H9 (cell line): ENCODE measurements around the gene STH. TPM values are rescaled to one million over a fixed set of nuclear protein-coding genes. Genes with fewer than 3 reads are reported as not detected.

Experiments used
- DNase-seq: peaks from one replicate; pipeline ENCODE4 v3.0.0-alpha.2; 2017
- H2AFZ ChIP-seq: one replicate; pipeline ENCODE4 v1.6.1; 2013; ENCODE audit warnings: mild to moderate bottlenecking, low read length, control low read depth, moderate library complexity
- H2AK5ac ChIP-seq: 2 replicates; pipeline ENCODE4 v1.6.1; 2013; ENCODE audit warnings: low read length, control low read depth, mixed read lengths; ENCODE audit not compliant: insufficient read length
- H2BK120ac ChIP-seq: one replicate; pipeline ENCODE4 v1.6.1; 2013; ENCODE audit warnings: low read depth, mild to moderate bottlenecking, low read length, control low read depth, inconsistent platforms; ENCODE audit not compliant: poor library complexity, severe bottlenecking
- H2BK12ac ChIP-seq: 2 replicates; pipeline ENCODE4 v1.6.1; 2013; ENCODE audit warnings: low read length, control low read depth, mixed read lengths, low read depth; ENCODE audit not compliant: insufficient read length
- H2BK15ac ChIP-seq: 2 replicates; pipeline ENCODE4 v1.6.1; 2013; ENCODE audit warnings: low read depth, low read length, control low read depth
- H2BK20ac ChIP-seq: one replicate; pipeline ENCODE4 v1.6.1; 2013; ENCODE audit warnings: low read depth, mild to moderate bottlenecking, low read length, control low read depth, inconsistent platforms; ENCODE audit not compliant: poor library complexity, severe bottlenecking
- H2BK5ac ChIP-seq: 2 replicates; pipeline ENCODE4 v1.6.1; 2013; ENCODE audit warnings: low read length, control low read depth, mixed read lengths; ENCODE audit not compliant: insufficient read length
- H3K14ac ChIP-seq: 2 replicates; pipeline ENCODE4 v1.6.1; 2013; ENCODE audit warnings: low read length, control low read depth; ENCODE audit not compliant: insufficient read depth
- H3K18ac ChIP-seq: 2 replicates; pipeline ENCODE4 v1.6.1; 2013; ENCODE audit warnings: low read depth, mild to moderate bottlenecking, mixed read lengths, low read length, control low read depth; ENCODE audit not compliant: insufficient read length
- H3K23ac ChIP-seq: 2 replicates; pipeline ENCODE4 v1.6.1; 2013; ENCODE audit warnings: low read length, control low read depth, mixed read lengths, low read depth; ENCODE audit not compliant: insufficient read length
- H3K23me2 ChIP-seq: 2 replicates; pipeline ENCODE4 v1.6.1; 2013; ENCODE audit warnings: low read depth, mild to moderate bottlenecking, mixed read lengths, low read length, control low read depth; ENCODE audit not compliant: insufficient read length, poor library complexity, severe bottlenecking
- H3K27ac ChIP-seq: 2 replicates; pipeline ENCODE4 v1.5.1; 2013; ENCODE audit warnings: low read length, control low read depth, mixed read lengths, low read depth; ENCODE audit not compliant: insufficient read length
- H3K27me3 ChIP-seq: 2 replicates; pipeline ENCODE4 v1.6.1; 2013; ENCODE audit warnings: low read length, control low read depth, inconsistent platforms; ENCODE audit not compliant: insufficient read depth
- H3K4ac ChIP-seq: 2 replicates; pipeline ENCODE4 v1.6.1; 2013; ENCODE audit warnings: low read depth, mild to moderate bottlenecking, control low read depth, inconsistent platforms, low read length, moderate library complexity
- H3K4me1 ChIP-seq: 2 replicates; pipeline ENCODE4 v1.6.1; 2013; ENCODE audit warnings: low read length, control low read depth, inconsistent platforms; ENCODE audit not compliant: insufficient read depth
- H3K4me2 ChIP-seq: 2 replicates; pipeline ENCODE4 v1.6.1; 2013; ENCODE audit warnings: low read length, control low read depth, mixed read lengths; ENCODE audit not compliant: insufficient read length, insufficient read depth
- H3K56ac ChIP-seq: 2 replicates; pipeline ENCODE4 v1.6.1; 2013; ENCODE audit warnings: low read depth, mild to moderate bottlenecking, mixed read lengths, low read length, control low read depth; ENCODE audit not compliant: insufficient read length
- H3K79me1 ChIP-seq: 2 replicates; pipeline ENCODE4 v1.6.1; 2013; ENCODE audit warnings: low read depth, mild to moderate bottlenecking, moderate library complexity, low read length, control low read depth, inconsistent platforms; ENCODE audit not compliant: insufficient read depth, poor library complexity, severe bottlenecking
- H3K79me2 ChIP-seq: 2 replicates; pipeline ENCODE4 v1.6.1; 2013; ENCODE audit warnings: low read length, control low read depth, inconsistent platforms; ENCODE audit not compliant: insufficient read depth
- H3K9ac ChIP-seq: 2 replicates; pipeline ENCODE4 v1.6.1; 2013; ENCODE audit warnings: low read length, control low read depth, mixed read lengths; ENCODE audit not compliant: insufficient read length; ENCODE audit errors: extremely low read depth
- H3K9me3 ChIP-seq: one replicate; pipeline ENCODE4 v1.6.1; 2013; ENCODE audit warnings: low read depth, low read length, inconsistent platforms; ENCODE audit not compliant: control insufficient read depth
- H3T11ph ChIP-seq: one replicate; pipeline ENCODE4 v1.6.1; 2013; ENCODE audit warnings: mild to moderate bottlenecking, low read length, control low read depth, inconsistent platforms
- H4K20me1 ChIP-seq: one replicate; pipeline ENCODE4 v1.6.1; 2013; ENCODE audit not compliant: control insufficient read depth, insufficient read length, insufficient read depth
- H4K5ac ChIP-seq: 2 replicates; pipeline ENCODE4 v1.6.1; 2013; ENCODE audit warnings: low read depth, mild to moderate bottlenecking, mixed read lengths, low read length, control low read depth; ENCODE audit not compliant: insufficient read length
- H4K8ac ChIP-seq: replicated peaks from 2 replicates; pipeline ENCODE4 v1.6.1; 2013; ENCODE audit warnings: low read length, control low read depth, mixed read lengths, low read depth; ENCODE audit not compliant: insufficient read length
- H4K91ac ChIP-seq: 2 replicates; pipeline ENCODE4 v1.6.1; 2013; ENCODE audit warnings: low read depth, mild to moderate bottlenecking, moderate library complexity, mixed read lengths, low read length, control low read depth; ENCODE audit not compliant: insufficient read length
- H3K27ac Mint-ChIP-seq, 3 experiments: 2 replicates in 2 of 3; 3 replicates in 1 of 3; pipeline ENCODE4 v1.8.0; 2020 to 2021; ENCODE audit warnings: mixed read lengths in 3 of 3, mild to moderate bottlenecking in 1 of 3, moderate library complexity in 1 of 3
- H3K27me3 Mint-ChIP-seq: 2 replicates; pipeline ENCODE4 v1.8.0; 2021; ENCODE audit warnings: low read depth, mild to moderate bottlenecking, moderate library complexity, mixed read lengths
- H3K36me3 Mint-ChIP-seq, 3 experiments: 2 replicates in 2 of 3; 3 replicates in 1 of 3; pipeline ENCODE4 v1.8.0; 2020 to 2021; ENCODE audit warnings: low read depth in 3 of 3, mixed read lengths in 3 of 3; ENCODE audit not compliant: insufficient read depth in 1 of 3
- H3K4me1 Mint-ChIP-seq, 2 experiments: 2 replicates each; pipeline ENCODE4 v1.8.0; 2020; ENCODE audit warnings: mixed read lengths in 2 of 2
- H3K4me3 Mint-ChIP-seq, 2 experiments: 2 replicates in 1 of 2; 3 replicates in 1 of 2; pipeline ENCODE4 v1.8.0; 2020 to 2021; ENCODE audit warnings: mild to moderate bottlenecking in 2 of 2, mixed read lengths in 2 of 2, moderate library complexity in 1 of 2
- H3K9me3 Mint-ChIP-seq, 2 experiments: 2 replicates in 1 of 2; 3 replicates in 1 of 2; pipeline ENCODE4 v1.8.0; 2020; ENCODE audit warnings: mild to moderate bottlenecking in 2 of 2, mixed read lengths in 2 of 2, moderate library complexity in 1 of 2
- CTCF ChIP-seq: fragments of 200-600 bp; sonication (generic); conservative IDR thresholded peaks from 3 replicates; pipeline ENCODE4 v1.8.0; 2021; ENCODE audit warnings: antibody characterized with exemption, mild to moderate bottlenecking
- WGBS: extraction: QIAGEN DNeasy Blood & Tissue Kit; methylation state at CpG from one replicate; pipeline ENCODE4 v1.1.7; 2013; ENCODE audit warnings: missing lambda C conversion rate, low lambda C conversion rate, mixed read lengths; ENCODE audit not compliant: insufficient read length; ENCODE audit errors: extremely low coverage; 5-methylcytosine and 5-hydroxymethylcytosine counted together
- total RNA-seq: library from RNA; stranded (reverse); gene quantifications from 2 replicates; pipeline ENCODE4 v1.2.1, GENCODE V29; 2021

Gene STH
- total RNA-seq, 1 experiment from 2014 or later: not detected

GRCh38 chr17:45995627-45996270 lies 3.3 kb upstream of the STH start:
- no peak for DNase-seq
- H4K20me1 ChIP-seq: no peaks in the 10 kb centered on the region
- no peak overlapping the region for H4K5ac ChIP-seq
- no peak overlapping the region for H3K14ac ChIP-seq
- no peak overlapping the region for H4K91ac ChIP-seq
- no peak overlapping the region for H3K4ac ChIP-seq
- no peak overlapping the region for H3K18ac ChIP-seq
- Mint-ChIP-seq H3K27me3 (no peaks in the 10 kb centered on the region; the same call in 1 of the 2 replicates), H3K4me3 (no peak overlapping the region), H3K36me3 (no peaks in the 10 kb centered on the region), H3K4me1 (peaks cover 9 to 13% of the 10 kb centered on the region in 2 experiments), H3K9me3 (no peaks in the 10 kb centered on the region), H3K27ac (no peak overlapping the region)
- H2BK15ac ChIP-seq: no peak overlapping the region
- no peak overlapping the region for H4K8ac ChIP-seq
- H3T11ph ChIP-seq: no peak overlapping the region
- H2BK120ac ChIP-seq: no peak overlapping the region
- no peak overlapping the region for H3K4me2 ChIP-seq
- H3K9ac ChIP-seq: no peak overlapping the region
- H3K79me1 ChIP-seq: no peaks in the 10 kb centered on the region
- H3K23me2 ChIP-seq: no peaks in the 10 kb centered on the region
- no peak overlapping the region for H2BK5ac ChIP-seq
- no peaks in the 10 kb centered on the region for H3K9me3 ChIP-seq
- WGBS: no CpG with 5 or more reads among the region's 14 CpGs
- no peak overlapping the region for H3K23ac ChIP-seq
- H3K27me3 ChIP-seq: no peaks in the 10 kb centered on the region
- no peak overlapping the region for H2BK20ac ChIP-seq
- no peaks in the 10 kb centered on the region for H3K79me2 ChIP-seq
- H2BK12ac ChIP-seq: no peak overlapping the region
- H2AFZ ChIP-seq: no peak overlapping the region
- no peaks in the 10 kb centered on the region for H3K4me1 ChIP-seq
- H3K27ac ChIP-seq: no peak overlapping the region
- no peak overlapping the region for H2AK5ac ChIP-seq
- no peak for TF ChIP-seq CTCF
- H3K56ac ChIP-seq: no peak overlapping the region
